ENCODE data around the gene TGM1.
"Not testable (repeated sequence)": the region's sequence is repeated elsewhere in the genome, so short reads cannot be mapped to it uniquely, and the experiment has no call there.

TGM1 gene

GRCh38 chr14:24207104-24207551 is 55.8 kb downstream of the TGM1 start:
- no peak for DNase-seq (ENCODE audit: low spot score)

GRCh38 chr14:24206260-24207103 is 56.5 kb downstream of the TGM1 start:
- DNase-seq (ENCODE audit: low spot score), result no peak

GRCh38 chr14:24204163-24205146 is 58.5 kb downstream of the TGM1 start:
- DNase-seq (ENCODE audit: low spot score), result no peak

GRCh38 chr14:24203249-24203886 is 59.6 kb downstream of the TGM1 start:
- not testable (repeated sequence) for DNase-seq (ENCODE audit: low spot score)

GRCh38 chr14:24202538-24202937 is 60.4 kb downstream of the TGM1 start:
- not testable (repeated sequence) for DNase-seq (ENCODE audit: low spot score)

All from globus pallidus (tissue), 1 donor.